H9 (cell line): ENCODE data around the gene CCL13. TPM values are rescaled to one million over a fixed set of nuclear protein-coding genes. Genes with fewer than 3 reads are reported as not detected.

Experiments
- DNase-seq: peaks from one replicate; pipeline ENCODE4 v3.0.0-alpha.2; 2017
- H2AFZ ChIP-seq: one replicate; pipeline ENCODE4 v1.6.1; 2013; ENCODE audit warnings: mild to moderate bottlenecking, low read length, control low read depth, moderate library complexity
- H2AK5ac ChIP-seq: 2 replicates; pipeline ENCODE4 v1.6.1; 2013; ENCODE audit warnings: low read length, control low read depth, mixed read lengths; ENCODE audit not compliant: insufficient read length
- H2BK120ac ChIP-seq: one replicate; pipeline ENCODE4 v1.6.1; 2013; ENCODE audit warnings: low read depth, mild to moderate bottlenecking, low read length, control low read depth, inconsistent platforms; ENCODE audit not compliant: poor library complexity, severe bottlenecking
- H2BK12ac ChIP-seq: 2 replicates; pipeline ENCODE4 v1.6.1; 2013; ENCODE audit warnings: low read length, control low read depth, mixed read lengths, low read depth; ENCODE audit not compliant: insufficient read length
- H2BK15ac ChIP-seq: 2 replicates; pipeline ENCODE4 v1.6.1; 2013; ENCODE audit warnings: low read depth, low read length, control low read depth
- H2BK20ac ChIP-seq: one replicate; pipeline ENCODE4 v1.6.1; 2013; ENCODE audit warnings: low read depth, mild to moderate bottlenecking, low read length, control low read depth, inconsistent platforms; ENCODE audit not compliant: poor library complexity, severe bottlenecking
- H2BK5ac ChIP-seq: 2 replicates; pipeline ENCODE4 v1.6.1; 2013; ENCODE audit warnings: low read length, control low read depth, mixed read lengths; ENCODE audit not compliant: insufficient read length
- H3K14ac ChIP-seq: 2 replicates; pipeline ENCODE4 v1.6.1; 2013; ENCODE audit warnings: low read length, control low read depth; ENCODE audit not compliant: insufficient read depth
- H3K18ac ChIP-seq: 2 replicates; pipeline ENCODE4 v1.6.1; 2013; ENCODE audit warnings: low read depth, mild to moderate bottlenecking, mixed read lengths, low read length, control low read depth; ENCODE audit not compliant: insufficient read length
- H3K23ac ChIP-seq: 2 replicates; pipeline ENCODE4 v1.6.1; 2013; ENCODE audit warnings: low read length, control low read depth, mixed read lengths, low read depth; ENCODE audit not compliant: insufficient read length
- H3K23me2 ChIP-seq: 2 replicates; pipeline ENCODE4 v1.6.1; 2013; ENCODE audit warnings: low read depth, mild to moderate bottlenecking, mixed read lengths, low read length, control low read depth; ENCODE audit not compliant: insufficient read length, poor library complexity, severe bottlenecking
- H3K27ac ChIP-seq: 2 replicates; pipeline ENCODE4 v1.5.1; 2013; ENCODE audit warnings: low read length, control low read depth, mixed read lengths, low read depth; ENCODE audit not compliant: insufficient read length
- H3K27me3 ChIP-seq: 2 replicates; pipeline ENCODE4 v1.6.1; 2013; ENCODE audit warnings: low read length, control low read depth, inconsistent platforms; ENCODE audit not compliant: insufficient read depth
- H3K4ac ChIP-seq: 2 replicates; pipeline ENCODE4 v1.6.1; 2013; ENCODE audit warnings: low read depth, mild to moderate bottlenecking, control low read depth, inconsistent platforms, low read length, moderate library complexity
- H3K4me1 ChIP-seq: 2 replicates; pipeline ENCODE4 v1.6.1; 2013; ENCODE audit warnings: low read length, control low read depth, inconsistent platforms; ENCODE audit not compliant: insufficient read depth
- H3K4me2 ChIP-seq: 2 replicates; pipeline ENCODE4 v1.6.1; 2013; ENCODE audit warnings: low read length, control low read depth, mixed read lengths; ENCODE audit not compliant: insufficient read length, insufficient read depth
- H3K56ac ChIP-seq: 2 replicates; pipeline ENCODE4 v1.6.1; 2013; ENCODE audit warnings: low read depth, mild to moderate bottlenecking, mixed read lengths, low read length, control low read depth; ENCODE audit not compliant: insufficient read length
- H3K79me1 ChIP-seq: 2 replicates; pipeline ENCODE4 v1.6.1; 2013; ENCODE audit warnings: low read depth, mild to moderate bottlenecking, moderate library complexity, low read length, control low read depth, inconsistent platforms; ENCODE audit not compliant: insufficient read depth, poor library complexity, severe bottlenecking
- H3K79me2 ChIP-seq: 2 replicates; pipeline ENCODE4 v1.6.1; 2013; ENCODE audit warnings: low read length, control low read depth, inconsistent platforms; ENCODE audit not compliant: insufficient read depth
- H3K9ac ChIP-seq: 2 replicates; pipeline ENCODE4 v1.6.1; 2013; ENCODE audit warnings: low read length, control low read depth, mixed read lengths; ENCODE audit not compliant: insufficient read length; ENCODE audit errors: extremely low read depth
- H3K9me3 ChIP-seq: one replicate; pipeline ENCODE4 v1.6.1; 2013; ENCODE audit warnings: low read depth, low read length, inconsistent platforms; ENCODE audit not compliant: control insufficient read depth
- H3T11ph ChIP-seq: one replicate; pipeline ENCODE4 v1.6.1; 2013; ENCODE audit warnings: mild to moderate bottlenecking, low read length, control low read depth, inconsistent platforms
- H4K20me1 ChIP-seq: one replicate; pipeline ENCODE4 v1.6.1; 2013; ENCODE audit not compliant: control insufficient read depth, insufficient read length, insufficient read depth
- H4K5ac ChIP-seq: 2 replicates; pipeline ENCODE4 v1.6.1; 2013; ENCODE audit warnings: low read depth, mild to moderate bottlenecking, mixed read lengths, low read length, control low read depth; ENCODE audit not compliant: insufficient read length
- H4K8ac ChIP-seq: replicated peaks from 2 replicates; pipeline ENCODE4 v1.6.1; 2013; ENCODE audit warnings: low read length, control low read depth, mixed read lengths, low read depth; ENCODE audit not compliant: insufficient read length
- H4K91ac ChIP-seq: 2 replicates; pipeline ENCODE4 v1.6.1; 2013; ENCODE audit warnings: low read depth, mild to moderate bottlenecking, moderate library complexity, mixed read lengths, low read length, control low read depth; ENCODE audit not compliant: insufficient read length
- H3K27ac Mint-ChIP-seq, 3 experiments: 2 replicates in 2 of 3; 3 replicates in 1 of 3; pipeline ENCODE4 v1.8.0; 2020 to 2021; ENCODE audit warnings: mixed read lengths in 3 of 3, mild to moderate bottlenecking in 1 of 3, moderate library complexity in 1 of 3
- H3K27me3 Mint-ChIP-seq: 2 replicates; pipeline ENCODE4 v1.8.0; 2021; ENCODE audit warnings: low read depth, mild to moderate bottlenecking, moderate library complexity, mixed read lengths
- H3K36me3 Mint-ChIP-seq, 3 experiments: 2 replicates in 2 of 3; 3 replicates in 1 of 3; pipeline ENCODE4 v1.8.0; 2020 to 2021; ENCODE audit warnings: low read depth in 3 of 3, mixed read lengths in 3 of 3; ENCODE audit not compliant: insufficient read depth in 1 of 3
- H3K4me1 Mint-ChIP-seq, 2 experiments: 2 replicates each; pipeline ENCODE4 v1.8.0; 2020; ENCODE audit warnings: mixed read lengths in 2 of 2
- H3K4me3 Mint-ChIP-seq, 2 experiments: 2 replicates in 1 of 2; 3 replicates in 1 of 2; pipeline ENCODE4 v1.8.0; 2020 to 2021; ENCODE audit warnings: mild to moderate bottlenecking in 2 of 2, mixed read lengths in 2 of 2, moderate library complexity in 1 of 2
- H3K9me3 Mint-ChIP-seq, 2 experiments: 2 replicates in 1 of 2; 3 replicates in 1 of 2; pipeline ENCODE4 v1.8.0; 2020; ENCODE audit warnings: mild to moderate bottlenecking in 2 of 2, mixed read lengths in 2 of 2, moderate library complexity in 1 of 2
- WGBS: extraction: QIAGEN DNeasy Blood & Tissue Kit; methylation state at CpG from one replicate; pipeline ENCODE4 v1.1.7; 2013; ENCODE audit warnings: missing lambda C conversion rate, low lambda C conversion rate, mixed read lengths; ENCODE audit not compliant: insufficient read length; ENCODE audit errors: extremely low coverage; 5-methylcytosine and 5-hydroxymethylcytosine counted together
- long read RNA-seq: library from polyadenylated mRNA; unstranded; transcript quantifications from one replicate; pipeline ENCODE4 v2.0.0, GENCODE V29; 2020
- total RNA-seq: library from RNA; stranded (reverse); gene quantifications from 2 replicates; pipeline ENCODE4 v1.2.1, GENCODE V29; 2021
- TF ChIP-seq, protein P1 (sequence below): fragments of 200-600 bp; sonication (generic); conservative IDR thresholded peaks from 3 replicates; pipeline ENCODE4 v1.8.0; 2021; ENCODE audit warnings: antibody characterized with exemption, mild to moderate bottlenecking

CCL13 gene
- total RNA-seq = not detected in 2 replicates
- long read RNA-seq = 0 reads

DNA sequence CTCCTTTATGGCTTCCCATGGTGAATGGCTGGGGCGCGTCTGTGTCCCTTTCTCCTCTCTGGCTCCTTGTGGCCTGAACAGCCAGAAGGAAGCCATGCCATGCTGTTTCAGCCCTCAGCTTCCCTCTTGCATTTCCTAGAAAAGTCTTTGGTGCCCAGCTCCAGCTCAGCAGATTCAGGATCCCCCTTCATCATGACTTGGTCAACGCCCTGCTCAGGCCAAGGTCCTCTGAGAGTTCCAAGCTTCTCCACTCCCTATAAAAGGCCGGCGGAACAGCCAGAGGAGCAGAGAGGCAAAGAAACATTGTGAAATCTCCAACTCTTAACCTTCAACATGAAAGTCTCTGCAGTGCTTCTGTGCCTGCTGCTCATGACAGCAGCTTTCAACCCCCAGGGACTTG is at the start of gene CCL13:
Gene CCL13 (plus strand): TSS at position 287 of the 400 bp plus-strand sequence. CDS start 47 bp downstream, at position 334.
- Histone ChIP-seq H3K9me3 (no peaks in the 10 kb centered on the region), H2BK120ac (no peak within 1 kb of the TSS), H4K5ac (no peak within 1 kb of the TSS), H3K23ac (no peak within 1 kb of the TSS), H3K4ac (no peak within 1 kb of the TSS), H2AK5ac (no peak within 1 kb of the TSS), H2BK5ac (no peak within 1 kb of the TSS), H3K4me1 (no peaks in the 10 kb centered on the region), H2AFZ (no peak within 1 kb of the TSS), H3K27ac (no peak within 1 kb of the TSS), H3K4me2 (no peak within 1 kb of the TSS), H4K91ac (no peak within 1 kb of the TSS), H3T11ph (no peak within 1 kb of the TSS), H3K14ac (no peak within 1 kb of the TSS), H2BK15ac (no peak within 1 kb of the TSS), H3K23me2 (no peaks in the 10 kb centered on the region), H3K9ac (no peak within 1 kb of the TSS), H2BK20ac (no peak within 1 kb of the TSS), H3K56ac (no peak within 1 kb of the TSS), H4K8ac (no peak within 1 kb of the TSS), H3K18ac (no peak within 1 kb of the TSS), H3K79me1 (no peaks in the 10 kb centered on the region), H2BK12ac (no peak within 1 kb of the TSS), H3K79me2 (no peaks in the 10 kb centered on the region), H3K27me3 (no peaks in the 10 kb centered on the region), H4K20me1 (no peaks in the 10 kb centered on the region)
- TF ChIP-seq, protein P1, sequence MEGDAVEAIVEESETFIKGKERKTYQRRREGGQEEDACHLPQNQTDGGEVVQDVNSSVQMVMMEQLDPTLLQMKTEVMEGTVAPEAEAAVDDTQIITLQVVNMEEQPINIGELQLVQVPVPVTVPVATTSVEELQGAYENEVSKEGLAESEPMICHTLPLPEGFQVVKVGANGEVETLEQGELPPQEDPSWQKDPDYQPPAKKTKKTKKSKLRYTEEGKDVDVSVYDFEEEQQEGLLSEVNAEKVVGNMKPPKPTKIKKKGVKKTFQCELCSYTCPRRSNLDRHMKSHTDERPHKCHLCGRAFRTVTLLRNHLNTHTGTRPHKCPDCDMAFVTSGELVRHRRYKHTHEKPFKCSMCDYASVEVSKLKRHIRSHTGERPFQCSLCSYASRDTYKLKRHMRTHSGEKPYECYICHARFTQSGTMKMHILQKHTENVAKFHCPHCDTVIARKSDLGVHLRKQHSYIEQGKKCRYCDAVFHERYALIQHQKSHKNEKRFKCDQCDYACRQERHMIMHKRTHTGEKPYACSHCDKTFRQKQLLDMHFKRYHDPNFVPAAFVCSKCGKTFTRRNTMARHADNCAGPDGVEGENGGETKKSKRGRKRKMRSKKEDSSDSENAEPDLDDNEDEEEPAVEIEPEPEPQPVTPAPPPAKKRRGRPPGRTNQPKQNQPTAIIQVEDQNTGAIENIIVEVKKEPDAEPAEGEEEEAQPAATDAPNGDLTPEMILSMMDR = no peak
- no peak for DNase-seq
- H3K4me1 Mint-ChIP-seq = peaks cover 0 to 4% of the 10 kb centered on the region in 2 experiments; a peak in 1 of 4 replicates
- H3K36me3 Mint-ChIP-seq = no peaks in the 10 kb centered on the region; a peak in 1 of 7 replicates
- no peak within 1 kb of the TSS for H3K4me3 Mint-ChIP-seq
- no peak within 1 kb of the TSS; a peak in 1 of 7 replicates for H3K27ac Mint-ChIP-seq
- H3K9me3 Mint-ChIP-seq = peaks cover 6 to 7% of the 10 kb centered on the region in 2 experiments; a peak in 4 of 5 replicates
- WGBS = no CpG with 5 or more reads among the region's 5 CpGs
- peaks cover 9% of the 10 kb centered on the region for H3K27me3 Mint-ChIP-seq
